PC-3 (cell line): ENCODE measurements around the gene CXXC5. TPM values are rescaled to one million over a fixed set of nuclear protein-coding genes. Genes with fewer than 3 reads are reported as not detected.

Source experiments
- ATAC-seq: fragments of 200-7000 bp; cut with Tn5 transposase; 2 replicates; pipeline ENCODE4 v1.9.1; 2020; ENCODE audit warnings: mild to moderate bottlenecking, moderate library complexity
- BruUV-seq: library from RNA; stranded (reverse); fragments of 400-500 nt; replicated peaks from 2 replicates; lab custom pipeline; 2021; lab: Mats Ljungman, UMichigan
- CTCF ChIA-PET: fragments of 300-600 bp; sonication (Branson Sonifier 250); formaldehyde crosslinking; loops from one replicate; lab custom pipeline; 2022; ENCODE audit warnings: antibody characterized with exemption; lab: Charles Lee
- POLR2A ChIA-PET: fragments of 300-600 bp; sonication (Branson Sonifier 250); formaldehyde crosslinking; loops from one replicate; lab custom pipeline; 2022; ENCODE audit warnings: antibody characterized with exemption; ENCODE audit not compliant: unreplicated experiment; lab: Charles Lee
- DNase-seq: peaks from one replicate; pipeline ENCODE4 v3.0.0-alpha.2; 2015
- H2AFZ ChIP-seq: fragments of 300-600 bp; sonication (generic); 2 replicates; pipeline ENCODE4 v1.6.0; 2016; ENCODE audit warnings: antibody characterized with exemption, low read length
- H3F3A ChIP-seq: fragments of 300-600 bp; sonication (generic); one replicate; pipeline ENCODE4 v1.6.0; 2017; ENCODE audit warnings: antibody characterized with exemption, low read length, control low read depth, mild to moderate bottlenecking; ENCODE audit not compliant: unreplicated experiment
- H3K27ac ChIP-seq: fragments of 300-600 bp; sonication (generic); 2 replicates; pipeline ENCODE4 v1.5.1; 2016; ENCODE audit warnings: mild to moderate bottlenecking, low read length
- H3K27me3 ChIP-seq: fragments of 300-600 bp; sonication (generic); 2 replicates; pipeline ENCODE4 v1.6.1; 2016; ENCODE audit warnings: low read length, mixed read lengths
- H3K36me3 ChIP-seq: fragments of 300-600 bp; sonication (generic); 2 replicates; pipeline ENCODE4 v1.6.1; 2016; ENCODE audit warnings: low read depth, mixed run types, low read length, mixed read lengths
- H3K4me1 ChIP-seq: fragments of 300-600 bp; sonication (generic); 2 replicates; pipeline ENCODE4 v1.5.1; 2016; ENCODE audit warnings: low read length; ENCODE audit not compliant: insufficient read depth
- H3K4me2 ChIP-seq: fragments of 300-600 bp; sonication (generic); 2 replicates; pipeline ENCODE4 v1.6.0; 2016; ENCODE audit warnings: low read length
- H3K4me3 ChIP-seq: fragments of 300-600 bp; sonication (generic); 2 replicates; pipeline ENCODE4 v1.5.1; 2016; ENCODE audit warnings: mild to moderate bottlenecking, low read length, mixed read lengths
- H3K79me2 ChIP-seq: fragments of 300-600 bp; sonication (generic); 2 replicates; pipeline ENCODE4 v1.6.1; 2017; ENCODE audit warnings: low read length, mixed read lengths
- H3K9ac ChIP-seq: fragments of 300-600 bp; sonication (generic); 2 replicates; pipeline ENCODE4 v1.6.0; 2016; ENCODE audit warnings: mild to moderate bottlenecking, low read length
- H3K9me2 ChIP-seq: fragments of 300-600 bp; sonication (generic); replicated peaks from 2 replicates; pipeline ENCODE4 v1.6.1; 2016; ENCODE audit warnings: mixed run types, low read length, mixed read lengths
- H3K9me3 ChIP-seq: fragments of 300-600 bp; sonication (generic); 2 replicates; pipeline ENCODE4 v1.6.1; 2016; ENCODE audit warnings: low read length, mixed read lengths
- H4K20me1 ChIP-seq: fragments of 300-600 bp; sonication (generic); 2 replicates; pipeline ENCODE4 v1.6.1; 2016; ENCODE audit warnings: low read length, mixed read lengths
- EZH2 ChIP-seq: fragments of 300-600 bp; sonication (generic); IDR thresholded peaks from one replicate; pipeline ENCODE4 v1.6.1; 2017; ENCODE audit warnings: antibody characterized with exemption, mild to moderate bottlenecking, low read length; ENCODE audit not compliant: unreplicated experiment
- EZH2phosphoT487 ChIP-seq: fragments of 300-600 bp; sonication (generic); IDR thresholded peaks from 2 replicates; pipeline ENCODE4 v1.6.1; 2018; ENCODE audit warnings: mild to moderate bottlenecking, antibody characterized with exemption, low read length, borderline replicate concordance
- intact Hi-C: fragments of 100-400 bp; cut with micrococcal nuclease; formaldehyde crosslinking; loops from 2 replicates; pipeline ENCODE4 v1.9.0; 2023
- total RNA-seq: library from RNA; depleted of rRNA; stranded (reverse); fragments of >200 nt; gene quantifications from 2 replicates; pipeline ENCODE4 v1.2.3, GENCODE V29; 2014
- TF ChIP-seq, protein P1 (sequence below): fragments of 300-600 bp; sonication (generic); conservative IDR thresholded peaks from 2 replicates; pipeline ENCODE4 v1.5.1; 2017; ENCODE audit warnings: antibody characterized with exemption, low read depth, mild to moderate bottlenecking, low read length

CXXC5 gene
- total RNA-seq, 1 experiment from 2014 or later, result 31.1 TPM

DNA sequence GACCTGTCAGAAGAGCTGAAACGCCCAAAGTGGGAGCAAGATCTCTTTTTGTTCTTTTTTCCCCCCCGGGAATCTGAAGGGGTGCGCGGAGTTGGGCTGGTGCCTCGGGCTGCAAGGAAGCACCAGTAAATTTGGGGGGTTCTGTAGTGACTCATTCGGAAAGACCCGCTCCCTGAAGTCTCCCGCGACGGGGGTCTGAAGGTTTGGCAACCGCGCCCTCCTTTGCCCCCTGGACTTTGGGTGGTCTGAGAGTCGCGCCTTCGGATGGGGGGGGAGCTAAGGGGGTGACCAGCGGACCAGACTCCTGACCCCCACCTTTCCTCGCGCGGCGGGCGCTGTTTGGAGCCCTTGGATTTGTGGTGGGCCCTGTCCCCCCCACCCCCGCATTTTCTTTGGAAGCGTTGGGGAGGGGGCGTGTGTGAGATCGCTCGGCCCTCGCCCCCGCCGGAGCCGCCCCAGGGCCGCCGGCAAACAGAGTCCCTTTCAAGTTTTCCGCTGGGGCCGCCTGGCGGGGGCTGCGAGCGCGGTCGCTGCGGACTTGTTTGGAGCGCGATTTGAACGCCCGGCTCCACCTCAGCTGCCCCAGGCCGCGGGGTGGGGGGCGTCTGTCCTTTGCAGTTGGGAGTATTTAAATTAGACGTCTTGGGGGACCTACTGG is 2.0 kb downstream of the CXXC5 start:
- POLR2A ChIA-PET, result no interaction called here
- Histone ChIP-seq H3K4me3 (peak overlapping the region; percentile 85), H3K9ac (peak overlapping the region; percentile 31; the same call in 1 of the 2 replicates), H3K36me3 (no peaks in the 10 kb centered on the region), H3K9me2 (no peaks in the 10 kb centered on the region), H2AFZ (peak overlapping the region; percentile 49), H4K20me1 (0 out of 2 replicates have a peak, but pooled peaks cover 12% of the 10 kb centered on the region), H3K4me2 (peak overlapping the region; percentile 100), H3K79me2 (peaks cover 47% of the 10 kb centered on the region), H3K27ac (no peak overlapping the region), H3F3A (peaks cover 3% of the 10 kb centered on the region), H3K27me3 (peaks cover 16% of the 10 kb centered on the region), H3K4me1 (peaks cover 33% of the 10 kb centered on the region), H3K9me3 (no peaks in the 10 kb centered on the region)
- TSS peak; percentile 34 for BruUV-seq
- DNase-seq (no peak), ATAC-seq (no peak)
- intact Hi-C loops, result no loop called here
- no peak; the same call in 1 of the 2 replicates for TF ChIP-seq EZH2phosphoT487
- peak; percentile 16 for TF ChIP-seq EZH2
- TF ChIP-seq, protein P1, sequence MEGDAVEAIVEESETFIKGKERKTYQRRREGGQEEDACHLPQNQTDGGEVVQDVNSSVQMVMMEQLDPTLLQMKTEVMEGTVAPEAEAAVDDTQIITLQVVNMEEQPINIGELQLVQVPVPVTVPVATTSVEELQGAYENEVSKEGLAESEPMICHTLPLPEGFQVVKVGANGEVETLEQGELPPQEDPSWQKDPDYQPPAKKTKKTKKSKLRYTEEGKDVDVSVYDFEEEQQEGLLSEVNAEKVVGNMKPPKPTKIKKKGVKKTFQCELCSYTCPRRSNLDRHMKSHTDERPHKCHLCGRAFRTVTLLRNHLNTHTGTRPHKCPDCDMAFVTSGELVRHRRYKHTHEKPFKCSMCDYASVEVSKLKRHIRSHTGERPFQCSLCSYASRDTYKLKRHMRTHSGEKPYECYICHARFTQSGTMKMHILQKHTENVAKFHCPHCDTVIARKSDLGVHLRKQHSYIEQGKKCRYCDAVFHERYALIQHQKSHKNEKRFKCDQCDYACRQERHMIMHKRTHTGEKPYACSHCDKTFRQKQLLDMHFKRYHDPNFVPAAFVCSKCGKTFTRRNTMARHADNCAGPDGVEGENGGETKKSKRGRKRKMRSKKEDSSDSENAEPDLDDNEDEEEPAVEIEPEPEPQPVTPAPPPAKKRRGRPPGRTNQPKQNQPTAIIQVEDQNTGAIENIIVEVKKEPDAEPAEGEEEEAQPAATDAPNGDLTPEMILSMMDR, result no peak; the same call in 1 of the 2 replicates
- CTCF ChIA-PET, result interaction anchor here (0.6 kb wide), 1 partner anchor 40 kb away, joined by 3 read pairs; no protein-coding TSS in a partner anchor

DNA sequence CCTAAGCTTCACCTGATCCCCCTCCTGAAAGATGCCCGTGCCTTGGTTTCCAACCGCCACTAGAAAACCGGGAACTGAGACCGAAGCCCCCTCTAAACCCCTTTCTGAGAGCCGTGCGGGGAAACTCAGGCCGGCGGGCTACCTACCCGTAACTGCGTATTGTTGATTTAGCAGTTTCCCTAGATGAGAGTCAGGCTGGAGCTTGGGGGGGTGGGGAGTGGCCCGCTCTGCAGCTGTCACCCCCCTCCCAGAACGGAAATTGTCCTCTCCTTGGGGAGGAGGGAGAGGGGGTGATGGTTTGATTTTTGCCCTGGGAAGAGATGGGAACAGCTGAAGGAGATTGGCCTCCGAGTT is 2.5 kb downstream of the CXXC5 start:
- Histone ChIP-seq H3K4me1 (peaks cover 33% of the 10 kb centered on the region), H3F3A (peaks cover 3% of the 10 kb centered on the region), H3K27me3 (peaks cover 16% of the 10 kb centered on the region), H2AFZ (no peak overlapping the region), H3K9me2 (no peaks in the 10 kb centered on the region), H4K20me1 (0 out of 2 replicates have a peak, but pooled peaks cover 12% of the 10 kb centered on the region), H3K36me3 (no peaks in the 10 kb centered on the region), H3K9me3 (no peaks in the 10 kb centered on the region), H3K4me3 (peak overlapping the region; percentile 85), H3K9ac (no peak overlapping the region), H3K4me2 (peak overlapping the region; percentile 100), H3K79me2 (peaks cover 52% of the 10 kb centered on the region), H3K27ac (no peak overlapping the region)
- TF ChIP-seq EZH2phosphoT487 (no peak), EZH2 (no peak)
- TF ChIP-seq, protein P1, result no peak; the same call in 1 of the 2 replicates
- intact Hi-C loops, result no loop called here
- DNase-seq (no peak), ATAC-seq (no peak)
- ChIA-PET CTCF (no interaction called here), POLR2A (interaction anchor here (0.6 kb wide), 1 partner anchor 33 kb away, joined by 3 read pairs; no protein-coding TSS in a partner anchor)
- BruUV-seq, result no TSS peak
